DND-41 (cell line): ENCODE measurements around the gene FBF1.
A peak's percentile ranks its signal among the peaks of the same experiment; 100 is the strongest.

Experiments used
- ATAC-seq: fragments of 200-7000 bp; cut with Tn5 transposase; 3 replicates; pipeline ENCODE4 v1.9.1; 2021; ENCODE audit warnings: low read depth; ENCODE audit not compliant: insufficient read depth
- DNase-seq: peaks from one replicate; pipeline ENCODE4 v3.0.0-alpha.2; 2020
- H2AFZ ChIP-seq: 2 replicates; pipeline ENCODE4 v1.6.0; 2012; ENCODE audit warnings: low read depth, low read length
- H3K27ac ChIP-seq: 2 replicates; pipeline ENCODE4 v1.5.1; 2012; ENCODE audit warnings: low read length, inconsistent platforms
- H3K27me3 ChIP-seq: fragments of 200-600 bp; sonication (generic); 2 replicates; pipeline ENCODE4 v1.6.0; 2012; ENCODE audit warnings: low read length, mild to moderate bottlenecking, inconsistent platforms; ENCODE audit not compliant: insufficient read depth, poor library complexity
- H3K36me3 ChIP-seq: 2 replicates; pipeline ENCODE4 v1.5.1; 2012; ENCODE audit warnings: low read length, inconsistent platforms; ENCODE audit not compliant: insufficient read depth
- H3K4me1 ChIP-seq: 2 replicates; pipeline ENCODE4 v1.5.1; 2012; ENCODE audit warnings: mild to moderate bottlenecking, low read length; ENCODE audit not compliant: insufficient read depth
- H3K4me2 ChIP-seq: 2 replicates; pipeline ENCODE4 v1.6.0; 2012; ENCODE audit warnings: mild to moderate bottlenecking, moderate library complexity, low read length, inconsistent platforms; ENCODE audit not compliant: insufficient read depth
- H3K4me3 ChIP-seq, 2 experiments: fragments of 200-600 bp in 1 of 2; shearing (Covaris generic) in 1 of 2; 2 replicates each; pipeline ENCODE4 v1.5.1; 2012 to 2016; ENCODE audit warnings: inconsistent platforms in 2 of 2, low read length in 2 of 2, mild to moderate bottlenecking in 2 of 2, low read depth in 1 of 2, moderate library complexity in 1 of 2
- H3K79me2 ChIP-seq: 2 replicates; pipeline ENCODE4 v1.6.0; 2012; ENCODE audit warnings: low read length, inconsistent platforms; ENCODE audit not compliant: insufficient read depth
- H3K9ac ChIP-seq: 2 replicates; pipeline ENCODE4 v1.6.0; 2012; ENCODE audit warnings: low read depth, mild to moderate bottlenecking, inconsistent platforms, low read length, moderate library complexity
- H3K9me3 ChIP-seq: 2 replicates; pipeline ENCODE4 v1.5.1; 2012; ENCODE audit warnings: low read length, moderate library complexity, mild to moderate bottlenecking, inconsistent platforms; ENCODE audit not compliant: insufficient read depth, severe bottlenecking
- H4K20me1 ChIP-seq: 2 replicates; pipeline ENCODE4 v1.6.0; 2012; ENCODE audit warnings: low read length; ENCODE audit not compliant: insufficient read depth
- EZH2 ChIP-seq: IDR thresholded peaks from 3 replicates; pipeline ENCODE4 v1.6.1; 2012; ENCODE audit warnings: borderline replicate concordance, low read depth, mild to moderate bottlenecking, moderate library complexity, low read length, inconsistent platforms; ENCODE audit not compliant: severe bottlenecking
- TF ChIP-seq, protein P1 (sequence below): IDR thresholded peaks from 2 replicates; pipeline ENCODE4 v1.5.1; 2012; ENCODE audit warnings: borderline replicate concordance, low read length, moderate library complexity, mild to moderate bottlenecking; ENCODE audit not compliant: poor library complexity, severe bottlenecking; ENCODE audit errors: extremely low read depth

Gene FBF1

GRCh38 chr17:75864448-75864871 is 76.4 kb downstream of the FBF1 start:
- ATAC-seq (peak; percentile 93), DNase-seq (peak; percentile 90)
- Histone ChIP-seq H3K9me3 (no peaks in the 10 kb centered on the region), H4K20me1 (no peaks in the 10 kb centered on the region), H3K4me2 (peak overlapping the region; percentile 54), H3K4me1 (peaks cover 26% of the 10 kb centered on the region), H3K79me2 (no peaks in the 10 kb centered on the region), H3K4me3 (peak overlapping the region in 1 of 2 experiments; percentile 28; a peak in 1 of 4 replicates), H3K27ac (peak overlapping the region; percentile 78), H3K27me3 (no peaks in the 10 kb centered on the region), H3K36me3 (no peaks in the 10 kb centered on the region), H3K9ac (peak overlapping the region; percentile 32; the same call in 1 of the 2 replicates), H2AFZ (no peak overlapping the region)
- TF ChIP-seq, protein P1, sequence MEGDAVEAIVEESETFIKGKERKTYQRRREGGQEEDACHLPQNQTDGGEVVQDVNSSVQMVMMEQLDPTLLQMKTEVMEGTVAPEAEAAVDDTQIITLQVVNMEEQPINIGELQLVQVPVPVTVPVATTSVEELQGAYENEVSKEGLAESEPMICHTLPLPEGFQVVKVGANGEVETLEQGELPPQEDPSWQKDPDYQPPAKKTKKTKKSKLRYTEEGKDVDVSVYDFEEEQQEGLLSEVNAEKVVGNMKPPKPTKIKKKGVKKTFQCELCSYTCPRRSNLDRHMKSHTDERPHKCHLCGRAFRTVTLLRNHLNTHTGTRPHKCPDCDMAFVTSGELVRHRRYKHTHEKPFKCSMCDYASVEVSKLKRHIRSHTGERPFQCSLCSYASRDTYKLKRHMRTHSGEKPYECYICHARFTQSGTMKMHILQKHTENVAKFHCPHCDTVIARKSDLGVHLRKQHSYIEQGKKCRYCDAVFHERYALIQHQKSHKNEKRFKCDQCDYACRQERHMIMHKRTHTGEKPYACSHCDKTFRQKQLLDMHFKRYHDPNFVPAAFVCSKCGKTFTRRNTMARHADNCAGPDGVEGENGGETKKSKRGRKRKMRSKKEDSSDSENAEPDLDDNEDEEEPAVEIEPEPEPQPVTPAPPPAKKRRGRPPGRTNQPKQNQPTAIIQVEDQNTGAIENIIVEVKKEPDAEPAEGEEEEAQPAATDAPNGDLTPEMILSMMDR, result peak; percentile 31
- no peak for TF ChIP-seq EZH2

- DNase-seq (no peak), ATAC-seq (no peak)
- no peak overlapping the region for H2AFZ ChIP-seq
- H3K9ac ChIP-seq, result no peak overlapping the region
- no peak overlapping the region for H3K4me3 ChIP-seq
- no peaks in the 10 kb centered on the region for H3K27me3 ChIP-seq
- H3K9me3 ChIP-seq, result no peaks in the 10 kb centered on the region
- no peaks in the 10 kb centered on the region for H4K20me1 ChIP-seq
- no peak overlapping the region for H3K4me2 ChIP-seq
- no peaks in the 10 kb centered on the region for H3K79me2 ChIP-seq
- H3K27ac ChIP-seq, result no peak overlapping the region
- TF ChIP-seq, protein P1, result no peak
- TF ChIP-seq EZH2, result no peak
- H3K36me3 ChIP-seq, result no peaks in the 10 kb centered on the region
- H3K4me1 ChIP-seq, result peaks cover 26% of the 10 kb centered on the region
These were observed 78.9 kb downstream of the FBF1 start for GRCh38 chr17:75861927-75862317.
